GM21515 (cell line): Measurements from ENCODE around the gene ACTBL2.

Experiments
- ATAC-seq: cut with Tn5 transposase; IDR thresholded peaks from one replicate; pipeline ENCODE4 v1.9.1; 2021; ENCODE audit not compliant: unreplicated experiment

ACTBL2 gene

DNA sequence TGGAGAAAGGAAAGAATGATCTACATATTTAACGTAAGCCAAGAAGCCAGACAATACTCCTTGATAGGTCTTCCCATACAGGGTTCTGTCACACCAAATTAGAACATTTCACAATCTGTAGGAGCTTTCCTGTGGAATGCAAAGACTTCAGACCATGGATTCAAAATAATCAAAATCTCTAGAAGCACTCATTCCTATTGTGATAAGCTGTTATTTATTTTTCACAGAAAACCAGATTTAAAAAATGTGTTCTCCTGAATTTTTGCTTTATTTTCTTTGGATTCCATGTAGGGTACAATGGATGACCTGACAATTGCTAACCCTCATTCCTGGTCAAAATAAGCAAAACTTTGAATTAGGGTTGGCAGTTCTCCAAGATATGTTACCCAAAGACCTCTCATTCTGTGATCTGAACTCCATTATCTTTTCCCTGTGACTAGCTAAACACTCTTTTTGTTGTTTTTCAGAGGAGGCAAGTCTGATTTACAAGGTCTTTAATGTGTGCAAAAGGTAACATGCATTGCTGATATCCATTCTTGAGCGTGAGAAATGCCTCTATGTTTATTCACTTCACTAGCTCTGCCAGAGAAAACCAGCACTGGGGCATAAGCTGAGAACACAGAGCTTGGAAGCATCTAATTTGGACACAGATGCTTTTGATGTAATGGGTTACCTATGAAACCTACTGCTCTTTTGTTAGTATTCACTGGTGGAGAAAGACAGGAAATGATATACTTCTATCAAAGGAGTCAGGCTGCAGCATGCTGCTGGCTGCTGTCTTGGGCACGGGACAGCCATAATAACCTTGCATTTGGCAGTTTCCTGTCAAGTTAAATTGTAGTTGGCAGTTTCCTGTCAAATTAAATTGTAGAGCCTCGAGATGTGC, 31.4 kb downstream of the ACTBL2 start:
- ATAC-seq: no peak

DNA sequence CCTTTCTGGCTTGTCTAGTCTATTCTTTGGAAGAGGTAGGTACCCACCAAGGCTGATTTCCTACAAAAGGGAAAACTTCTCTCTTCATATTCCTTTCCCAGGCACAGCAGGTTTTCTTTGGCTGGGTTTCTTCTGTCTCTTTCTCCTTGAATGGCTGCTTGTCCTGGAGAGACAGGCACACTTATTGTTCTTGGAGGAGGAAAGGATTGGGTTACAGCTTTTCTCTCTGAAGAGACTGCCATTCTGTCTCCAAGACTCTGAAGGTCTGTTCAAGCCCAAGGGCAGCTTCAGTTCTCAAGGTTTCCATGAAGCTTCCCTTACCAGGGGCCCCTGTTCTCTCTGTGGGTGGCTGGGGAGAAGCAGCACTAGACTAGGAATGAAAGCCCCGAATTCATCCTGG, 33.9 kb downstream of the ACTBL2 start:
- ATAC-seq: no peak

DNA sequence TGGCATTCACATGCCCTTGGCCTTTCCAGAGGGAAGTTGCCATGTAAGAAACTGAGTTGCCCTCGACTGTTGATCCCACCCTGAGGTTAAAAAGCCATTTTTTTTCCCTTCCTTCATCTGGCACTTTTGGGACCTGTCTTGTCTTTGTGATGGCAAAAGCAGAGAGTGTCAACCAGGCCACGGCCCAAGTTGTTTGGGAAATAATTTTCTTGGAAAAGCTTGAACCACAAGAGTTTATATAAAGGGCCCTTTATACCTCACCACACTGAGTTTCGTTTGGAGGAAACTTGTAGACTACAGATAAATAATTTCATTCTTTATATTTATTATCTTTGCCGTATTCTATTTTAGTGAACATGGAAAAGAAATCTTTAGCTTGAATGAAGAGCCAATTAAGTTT, 34.3 kb downstream of the ACTBL2 start:
- no peak for ATAC-seq

DNA sequence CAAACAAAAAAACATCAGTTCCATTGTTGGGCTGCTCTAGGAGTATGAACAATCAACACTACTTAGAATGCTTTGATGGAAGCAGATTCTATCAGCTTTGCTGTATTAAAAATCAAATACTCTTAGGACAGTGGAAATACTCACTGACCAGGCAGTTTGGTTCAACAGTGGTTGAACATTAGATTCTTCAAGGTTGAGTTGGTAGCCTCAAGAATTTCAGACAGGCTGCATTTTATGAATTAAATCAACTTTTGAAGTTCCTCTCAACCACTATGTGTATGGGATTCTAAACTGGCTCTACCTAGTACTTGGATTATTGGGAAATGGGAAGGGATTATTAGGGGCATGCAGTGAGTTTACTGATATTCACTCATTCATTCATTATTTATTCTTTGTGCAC, 35.0 kb downstream of the ACTBL2 start:
- no peak for ATAC-seq

DNA sequence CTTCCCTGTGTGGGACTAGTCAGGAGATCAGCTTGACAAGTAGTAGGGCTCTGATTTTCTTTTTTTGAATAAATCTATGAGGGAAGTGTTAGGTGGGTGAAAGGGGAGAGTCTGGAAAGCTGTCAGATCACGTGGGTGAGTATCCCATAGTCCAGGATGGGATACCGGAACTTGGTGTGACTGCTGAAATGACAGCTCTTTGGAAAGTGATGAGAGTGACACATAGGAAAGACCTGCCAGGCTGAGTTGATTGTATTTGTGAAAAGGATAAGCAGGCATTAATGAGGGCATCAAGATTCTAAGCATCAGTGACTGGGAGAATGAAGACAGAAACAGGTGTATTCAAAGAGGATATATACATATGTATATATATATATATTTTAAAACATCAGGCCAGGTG, 35.6 kb downstream of the ACTBL2 start:
- no peak for ATAC-seq

DNA sequence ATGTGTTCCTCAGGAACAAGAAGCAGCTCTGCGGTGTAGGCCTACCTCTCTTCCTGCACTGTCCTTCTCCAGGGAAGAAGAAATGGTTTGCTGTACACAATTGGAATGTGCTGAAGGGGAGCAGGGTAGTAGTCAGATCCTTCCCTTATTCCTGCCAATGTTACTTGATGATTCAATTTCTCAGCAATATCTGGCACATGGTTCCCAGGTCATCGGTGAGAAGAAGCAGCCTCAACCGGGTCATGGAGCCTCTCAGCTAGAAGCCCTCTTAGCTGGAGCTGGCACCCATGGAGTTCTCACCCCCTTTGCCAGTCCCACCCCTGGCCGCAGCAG, 36.9 kb downstream of the ACTBL2 start:
- ATAC-seq: no peak

DNA sequence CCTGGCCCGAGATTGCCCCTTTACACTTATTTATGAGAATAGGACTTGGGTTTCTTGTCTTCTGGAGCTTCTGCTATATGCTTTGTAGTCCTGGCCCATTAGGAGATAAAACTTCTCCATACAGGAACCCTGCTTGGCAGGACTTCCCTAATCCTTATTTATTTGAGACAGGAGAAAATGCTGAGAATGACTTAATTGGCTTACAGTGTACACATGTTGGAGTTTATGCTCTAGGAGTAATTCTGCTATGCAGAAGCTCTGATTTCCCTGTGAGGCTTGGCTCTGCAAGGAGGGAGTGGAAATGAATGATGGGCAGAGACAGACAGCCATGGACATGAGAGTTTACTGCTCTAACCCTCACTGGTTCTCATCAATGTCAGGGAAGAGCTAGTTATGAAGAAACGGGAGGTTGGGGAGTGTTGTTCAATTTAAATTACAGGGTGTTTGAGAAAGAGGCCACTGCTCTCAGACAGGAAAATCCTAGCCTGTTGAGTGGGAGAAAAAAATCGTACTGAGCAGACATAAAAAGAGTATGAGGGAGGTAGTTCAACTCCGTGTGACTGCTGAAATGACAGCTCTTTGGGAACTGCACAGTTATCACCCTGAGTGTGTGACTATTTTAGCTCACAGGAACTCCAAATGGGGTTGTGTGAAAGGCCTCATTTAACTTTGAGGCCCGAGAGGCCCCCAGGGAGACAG, 37.5 kb downstream of the ACTBL2 start:
- ATAC-seq: no peak

DNA sequence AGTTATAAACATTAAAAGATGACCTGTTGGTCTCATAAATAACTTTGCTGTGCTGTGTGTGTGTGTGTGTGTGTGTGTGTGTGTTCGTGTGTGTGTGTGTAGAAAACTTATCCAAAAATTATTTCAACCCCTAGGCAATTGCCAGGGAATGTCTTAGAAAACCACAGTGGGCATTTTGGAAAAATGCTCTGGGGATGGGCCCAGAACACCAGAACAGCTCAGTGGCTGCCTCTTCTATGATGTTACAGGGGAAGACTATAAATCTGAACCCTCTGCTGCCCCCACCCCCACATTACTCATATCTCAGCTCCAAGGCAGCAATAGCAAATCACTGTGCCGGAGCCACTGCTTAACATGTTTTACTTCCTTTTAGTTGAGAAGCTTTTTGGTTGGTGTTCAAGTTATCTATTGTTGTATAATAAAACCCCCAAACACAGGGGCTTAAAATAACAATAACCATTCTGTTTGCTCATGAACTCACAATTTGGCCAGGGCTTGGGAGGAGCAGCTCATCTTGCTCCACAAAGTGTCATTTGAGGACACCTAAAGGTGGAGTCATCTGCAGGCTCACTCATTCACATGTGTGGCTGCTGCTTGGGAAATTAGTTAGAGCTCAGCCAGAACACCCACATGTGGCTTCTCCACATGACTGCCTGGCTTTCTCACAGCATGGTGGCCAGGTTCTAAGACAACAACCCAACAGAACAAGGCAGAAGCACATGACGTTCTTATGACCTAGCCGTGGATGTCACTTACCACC, 40.4 kb downstream of the ACTBL2 start:
- peak; percentile 57 for ATAC-seq

DNA sequence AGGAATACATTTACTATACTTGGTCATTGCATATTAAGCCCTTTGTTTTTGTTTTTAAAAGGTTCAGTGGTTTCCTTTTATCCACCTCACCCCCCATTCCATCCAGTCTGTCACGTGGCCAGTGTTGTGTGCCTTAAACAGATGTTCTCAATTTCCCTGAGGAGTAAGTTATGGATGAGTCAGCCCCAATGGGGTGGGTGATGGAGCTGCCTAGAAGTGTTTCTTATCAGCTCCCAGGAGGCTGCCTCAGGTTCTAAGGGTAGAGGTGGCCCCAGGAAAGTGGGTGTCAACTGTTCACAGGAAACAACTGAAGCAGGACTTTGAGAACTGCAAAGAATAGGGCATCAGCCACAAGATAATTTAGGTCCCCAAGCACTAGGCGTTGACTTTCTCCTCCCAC, 41.1 kb downstream of the ACTBL2 start:
- no peak for ATAC-seq

DNA sequence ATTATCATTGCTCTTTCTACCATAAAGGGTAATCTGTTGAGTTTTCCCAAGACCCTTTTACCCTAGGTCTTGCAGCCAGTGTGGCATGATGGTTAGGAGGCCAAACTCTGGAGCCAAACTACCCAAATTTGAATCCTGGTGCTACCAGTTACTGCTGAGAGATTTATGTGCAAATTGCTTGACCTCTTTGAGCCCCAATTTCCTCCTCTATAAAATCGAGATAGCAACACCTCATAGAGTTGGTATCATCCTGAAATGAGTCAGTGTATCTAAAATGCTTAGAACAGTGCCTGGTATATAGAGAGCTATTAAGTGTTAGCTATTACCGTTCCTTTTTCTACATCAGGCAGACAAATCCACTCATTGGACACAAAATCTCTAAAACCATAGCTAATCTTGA, 43.0 kb downstream of the ACTBL2 start:
- no peak for ATAC-seq

DNA sequence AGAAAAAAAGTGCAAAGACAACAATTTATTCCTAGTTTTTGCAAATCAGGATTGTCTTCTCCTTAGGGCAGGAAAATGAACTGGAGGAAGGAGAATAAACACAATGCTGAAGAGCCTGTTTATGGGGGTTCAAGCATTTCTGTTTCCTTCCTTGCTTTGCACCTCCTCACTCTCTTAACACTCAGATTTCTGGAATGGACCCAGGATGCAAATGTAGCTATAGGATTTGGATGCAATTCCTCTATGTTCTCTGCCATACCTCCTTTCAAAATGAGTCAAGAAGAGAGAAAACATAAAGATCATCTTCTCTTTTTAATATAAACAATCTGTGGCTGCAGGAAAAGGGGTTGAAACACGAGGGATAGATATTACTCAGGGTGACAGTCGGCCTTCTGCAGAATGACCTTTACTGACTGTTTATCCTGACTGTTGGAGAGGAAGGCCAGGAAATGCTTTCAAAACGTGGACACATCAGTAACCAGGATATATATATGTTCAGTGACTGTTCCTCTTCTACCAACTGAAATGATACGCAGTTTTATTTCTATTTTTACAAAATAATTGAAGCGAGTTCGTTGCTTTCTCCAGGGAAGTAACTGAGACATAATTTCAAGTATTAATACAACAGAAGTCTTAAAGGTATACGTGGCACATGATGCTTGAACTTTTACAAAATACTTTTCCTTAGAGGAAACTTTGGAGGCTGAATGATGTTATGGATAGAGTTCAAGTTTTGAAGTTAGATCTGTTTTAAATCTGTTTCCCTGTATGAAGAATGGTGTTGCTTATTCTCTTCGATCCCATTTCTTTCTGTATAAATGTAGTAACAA, 44.4 kb downstream of the ACTBL2 start:
- no peak for ATAC-seq

DNA sequence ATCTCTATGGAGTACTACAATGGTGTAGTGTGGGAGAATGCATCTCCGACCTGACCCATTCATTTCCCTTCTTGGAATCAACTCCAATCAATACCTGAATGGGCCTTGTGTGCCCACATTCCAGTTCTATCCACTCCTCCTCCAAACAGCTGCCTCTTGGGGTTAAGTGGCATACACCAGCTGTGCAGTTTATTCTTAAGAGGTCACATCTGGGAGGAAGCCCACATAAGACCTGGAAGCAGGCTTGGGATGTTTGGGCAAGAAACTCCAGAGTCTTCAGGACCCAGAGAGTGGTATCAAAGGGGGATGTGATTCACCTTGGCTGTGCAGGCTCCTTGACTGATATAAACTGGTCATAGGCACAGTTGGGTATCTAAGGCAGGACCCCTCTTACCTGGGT, 46.0 kb downstream of the ACTBL2 start:
- no peak for ATAC-seq

DNA sequence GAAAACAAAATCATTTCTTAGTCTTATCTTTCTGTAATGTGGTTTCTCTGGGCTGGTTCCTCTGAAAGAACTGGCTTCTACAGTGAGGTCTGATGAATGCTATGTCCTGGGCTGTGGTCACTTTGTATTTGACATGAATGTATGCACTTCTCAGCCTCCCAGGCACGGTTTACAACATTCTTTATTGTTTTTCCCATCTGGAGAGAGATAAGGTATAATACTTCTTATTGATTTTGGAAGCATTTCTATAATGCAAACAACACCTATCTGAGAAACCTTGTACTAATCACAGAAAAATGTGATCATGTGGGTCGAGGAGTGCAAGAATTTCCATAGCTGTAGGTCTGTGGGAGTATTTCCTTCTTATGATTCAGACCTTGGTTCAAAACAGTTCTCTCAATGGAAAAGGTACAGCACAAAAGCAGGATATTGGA, 46.9 kb downstream of the ACTBL2 start:
- no peak for ATAC-seq

DNA sequence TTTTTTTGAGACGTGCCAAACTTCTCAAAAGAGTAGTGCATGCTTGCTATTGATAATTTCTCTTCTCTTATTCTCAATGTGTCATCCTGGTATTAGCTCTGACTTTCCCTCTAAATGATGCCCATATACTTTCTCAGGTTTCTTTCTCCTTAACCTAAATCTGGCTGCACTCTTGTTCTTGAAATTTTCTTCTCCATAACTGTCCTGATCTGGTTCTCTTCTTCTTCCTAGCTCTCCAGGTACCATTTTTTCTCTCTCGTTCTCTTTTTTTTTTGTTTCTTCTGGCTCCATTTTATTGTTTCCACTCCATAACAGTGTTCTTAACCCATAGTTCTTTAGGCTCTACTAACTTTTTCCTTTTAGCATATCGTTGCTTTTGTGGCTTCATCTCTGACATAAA, 47.9 kb downstream of the ACTBL2 start:
- no peak for ATAC-seq

DNA sequence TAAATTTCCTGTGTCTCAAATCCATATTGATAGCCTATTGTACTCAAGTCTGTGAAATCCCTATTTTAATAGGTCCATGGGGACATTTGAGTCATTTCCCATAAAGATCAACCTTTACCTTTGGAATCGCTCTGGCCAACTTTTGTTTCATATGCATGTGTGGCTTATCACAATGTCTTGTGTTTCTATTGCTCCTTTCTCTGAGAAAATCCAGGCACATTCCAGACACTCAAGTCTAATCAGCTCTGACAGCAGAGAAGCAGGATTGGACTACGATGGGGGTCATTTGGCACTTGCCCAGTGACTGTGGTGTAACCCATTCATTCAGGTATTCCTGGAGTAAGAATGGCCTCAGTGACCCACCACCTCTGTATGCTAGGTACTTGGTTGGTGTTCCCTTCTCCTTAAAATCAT, 48.4 kb downstream of the ACTBL2 start:
- ATAC-seq: no peak

DNA sequence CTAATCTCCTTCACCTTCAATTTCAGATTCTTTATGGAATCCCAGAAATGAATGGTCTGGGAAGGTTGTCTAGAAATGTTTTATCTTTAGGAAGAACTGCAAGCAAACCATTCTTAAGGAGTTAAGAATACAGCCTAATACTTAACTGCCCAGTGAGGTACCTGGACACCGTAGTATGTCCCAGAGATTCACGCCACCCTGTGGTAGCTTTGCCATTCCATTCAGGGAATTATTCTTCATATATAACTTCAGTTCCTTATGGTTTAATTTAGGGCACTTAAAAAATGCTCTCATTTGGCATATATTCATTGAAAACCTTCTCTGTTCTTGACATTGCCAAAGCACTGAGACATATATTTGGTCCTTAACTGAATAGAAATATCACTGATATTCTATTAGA, 49.7 kb downstream of the ACTBL2 start:
- no peak for ATAC-seq

DNA sequence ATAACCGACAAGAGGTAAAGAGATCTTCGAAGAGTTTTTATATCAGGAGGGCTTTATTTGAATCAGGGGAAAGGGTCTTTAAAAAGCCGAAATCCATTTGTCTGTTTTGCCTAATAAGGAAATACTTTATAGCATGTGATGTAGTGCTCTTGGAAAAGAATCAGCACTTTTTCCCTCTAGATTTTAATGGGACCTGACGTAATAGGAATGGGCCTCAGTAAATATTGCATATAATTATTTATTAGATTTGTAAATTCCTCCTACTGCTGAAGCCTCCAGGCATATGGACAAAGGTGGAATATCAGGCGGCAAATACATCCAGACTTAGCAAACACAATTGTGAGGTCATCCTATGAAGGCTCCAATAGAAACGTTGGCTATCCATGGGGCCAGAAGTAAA, 50.9 kb downstream of the ACTBL2 start:
- no peak for ATAC-seq
